GM19324 (cell line): ENCODE measurements around the gene SLC22A3.

Experiments used
- ATAC-seq: cut with Tn5 transposase; IDR thresholded peaks from one replicate; pipeline ENCODE4 v1.9.1; 2021; ENCODE audit warnings: mild to moderate bottlenecking, moderate library complexity; ENCODE audit not compliant: unreplicated experiment, low FRiP score

The SLC22A3 gene

DNA sequence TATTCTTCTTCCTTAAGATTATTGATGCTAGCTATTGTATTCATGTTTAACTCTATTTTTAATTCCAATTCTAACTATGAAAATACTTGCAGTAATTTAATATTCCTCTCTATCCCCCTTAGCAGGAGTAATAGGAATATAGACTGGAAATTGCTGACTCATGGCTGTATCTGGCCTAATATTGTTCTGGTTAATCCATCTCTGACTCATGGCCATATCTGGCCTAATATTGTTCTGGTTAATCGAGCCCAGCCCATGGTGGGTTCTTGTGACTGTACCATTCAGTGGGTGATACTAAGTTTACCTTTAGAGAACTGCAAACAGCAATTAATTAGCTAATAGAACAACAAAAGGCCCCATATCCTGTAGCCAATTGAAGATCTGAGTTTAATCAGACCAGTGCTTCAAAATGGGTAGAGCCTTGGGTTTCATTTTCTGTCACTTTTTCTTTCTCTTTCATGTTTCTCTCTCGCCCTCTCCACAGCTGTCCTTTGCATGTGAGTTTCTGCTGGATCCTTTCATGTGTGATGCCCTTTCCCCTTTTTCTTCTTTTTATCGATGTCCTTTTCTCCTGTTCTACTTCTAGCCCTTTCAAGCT is 50.6 kb downstream of the SLC22A3 start:
- ATAC-seq = peak; percentile 93

DNA sequence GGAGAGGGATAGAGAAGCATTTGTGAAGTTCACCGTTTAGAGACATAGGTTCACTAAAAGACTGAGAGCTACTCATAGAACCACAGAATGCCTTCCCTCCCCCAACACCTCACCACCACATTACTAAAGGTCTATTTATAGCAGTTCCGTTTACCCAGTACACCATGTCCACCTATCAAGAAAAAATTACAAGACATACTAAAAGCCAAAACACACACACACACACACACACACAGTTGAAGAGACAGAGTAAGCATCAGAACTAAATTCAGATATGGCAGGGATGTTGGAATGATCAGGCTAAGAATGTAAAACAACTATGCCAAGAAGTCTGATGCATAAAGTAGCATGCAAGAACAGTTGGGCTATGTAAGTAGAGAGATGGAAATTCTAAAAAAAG is 52.3 kb downstream of the SLC22A3 start:
- ATAC-seq = no peak

DNA sequence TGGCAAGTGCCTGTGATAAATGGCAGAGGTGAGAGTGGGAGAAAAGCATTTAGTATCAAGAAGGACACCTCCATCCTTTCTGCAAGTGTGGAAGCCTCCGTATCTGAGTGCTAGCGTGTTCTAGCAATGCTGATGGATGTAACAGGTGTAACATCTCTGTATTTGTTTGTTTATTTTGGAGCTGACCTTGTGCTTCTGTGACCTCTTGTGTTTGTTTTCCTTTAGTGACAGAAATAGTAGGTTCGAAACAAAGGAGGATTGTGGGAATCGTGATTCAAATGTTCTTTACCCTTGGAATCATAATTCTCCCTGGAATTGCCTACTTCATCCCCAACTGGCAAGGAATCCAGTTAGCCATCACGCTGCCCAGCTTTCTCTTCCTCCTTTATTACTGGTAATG is 60.4 kb downstream of the SLC22A3 start:
- no peak for ATAC-seq

DNA sequence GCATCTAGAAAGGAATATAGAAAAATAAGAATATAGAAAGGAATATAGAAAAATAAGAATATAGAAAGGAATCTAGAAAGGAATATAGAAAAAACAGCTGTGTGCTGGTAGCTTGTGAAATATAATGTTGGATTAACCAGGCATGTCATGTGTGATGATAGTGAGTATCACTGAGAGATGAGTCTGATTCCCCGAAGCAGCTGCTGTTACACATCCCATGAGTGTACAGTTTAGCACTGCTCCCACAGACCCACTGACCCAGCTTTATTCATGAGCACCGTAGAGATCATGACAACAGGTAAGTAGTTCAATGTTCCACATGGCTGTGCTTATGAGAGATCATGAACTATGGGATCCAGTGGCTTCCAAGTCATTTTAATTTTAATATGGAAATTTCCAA is 64.8 kb downstream of the SLC22A3 start:
- no peak for ATAC-seq

DNA sequence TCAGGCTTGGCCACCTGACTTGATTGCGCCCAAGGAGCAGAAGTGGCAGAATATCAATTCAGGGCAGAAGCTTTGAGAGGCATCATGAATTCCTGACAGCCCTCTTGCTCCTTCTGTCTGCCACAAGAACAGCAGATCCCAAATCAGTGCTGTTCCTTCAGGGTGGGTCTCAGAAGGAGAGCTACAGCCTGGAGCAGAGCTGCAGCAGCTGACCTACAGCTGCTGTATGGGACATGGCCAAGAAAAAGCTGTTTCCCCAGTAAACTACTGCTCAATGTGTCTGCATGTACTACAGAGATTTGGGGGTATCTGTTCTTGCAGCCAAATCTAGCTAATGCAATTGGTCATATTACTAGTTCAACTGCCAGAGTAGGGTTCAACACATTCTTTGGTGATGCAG is 69.0 kb downstream of the SLC22A3 start:
- ATAC-seq = no peak

DNA sequence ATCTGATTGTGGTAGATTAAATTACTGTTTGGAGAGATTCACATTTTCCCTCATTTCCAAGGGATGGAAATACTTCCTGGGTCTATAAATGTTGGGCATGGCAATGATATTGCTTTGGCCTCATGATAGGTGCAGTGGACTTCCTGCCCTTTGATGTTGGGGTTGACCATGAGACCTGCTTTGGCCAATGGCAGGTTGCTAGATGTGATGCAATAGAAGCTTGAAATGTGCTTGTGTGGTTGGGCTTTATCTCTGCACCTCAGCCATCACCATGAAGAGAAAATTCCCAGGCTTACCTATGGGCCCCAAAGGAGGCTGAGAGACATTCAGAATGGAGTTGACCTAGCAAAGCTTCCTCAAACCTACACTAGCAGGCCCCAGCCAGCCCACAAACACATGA is 69.4 kb downstream of the SLC22A3 start:
- ATAC-seq = no peak

DNA sequence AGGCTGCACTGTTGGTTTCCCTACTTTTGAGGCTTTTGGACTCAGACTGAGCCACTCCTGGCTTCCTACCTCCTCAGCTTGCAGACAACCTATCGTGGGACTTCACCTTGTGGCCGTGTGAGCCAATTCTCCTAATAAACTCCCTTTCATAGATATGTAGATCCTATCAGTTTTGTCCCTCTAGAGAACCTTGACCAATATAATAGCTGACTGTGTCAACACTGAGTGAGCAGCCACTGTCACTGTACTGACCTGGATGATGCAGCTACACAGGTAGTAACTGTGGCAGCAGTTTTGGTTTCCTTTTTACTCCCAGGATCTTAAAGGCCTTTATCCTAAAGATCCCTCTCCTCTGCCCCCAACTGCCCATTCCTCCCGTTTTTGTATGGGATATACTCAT is 70.2 kb downstream of the SLC22A3 start:
- ATAC-seq = no peak

DNA sequence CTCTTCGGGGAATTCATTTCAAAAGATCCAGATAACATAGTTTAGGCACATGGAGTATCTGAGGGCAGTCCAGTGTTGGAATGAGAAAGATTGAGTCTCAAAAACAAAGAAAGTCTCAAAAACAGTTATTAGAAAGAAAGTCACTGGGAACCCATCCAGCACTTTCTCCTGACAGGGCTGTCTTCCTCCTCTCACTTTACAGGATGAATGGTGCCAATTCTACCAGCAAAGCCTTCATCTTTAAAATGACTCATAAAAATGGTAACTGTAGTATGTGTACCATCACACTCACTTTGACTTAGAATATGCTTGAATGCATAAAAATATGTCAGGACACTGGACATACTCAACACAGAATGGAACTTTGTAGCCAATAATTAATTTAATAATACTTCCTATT is 71.3 kb downstream of the SLC22A3 start:
- ATAC-seq = no peak

DNA sequence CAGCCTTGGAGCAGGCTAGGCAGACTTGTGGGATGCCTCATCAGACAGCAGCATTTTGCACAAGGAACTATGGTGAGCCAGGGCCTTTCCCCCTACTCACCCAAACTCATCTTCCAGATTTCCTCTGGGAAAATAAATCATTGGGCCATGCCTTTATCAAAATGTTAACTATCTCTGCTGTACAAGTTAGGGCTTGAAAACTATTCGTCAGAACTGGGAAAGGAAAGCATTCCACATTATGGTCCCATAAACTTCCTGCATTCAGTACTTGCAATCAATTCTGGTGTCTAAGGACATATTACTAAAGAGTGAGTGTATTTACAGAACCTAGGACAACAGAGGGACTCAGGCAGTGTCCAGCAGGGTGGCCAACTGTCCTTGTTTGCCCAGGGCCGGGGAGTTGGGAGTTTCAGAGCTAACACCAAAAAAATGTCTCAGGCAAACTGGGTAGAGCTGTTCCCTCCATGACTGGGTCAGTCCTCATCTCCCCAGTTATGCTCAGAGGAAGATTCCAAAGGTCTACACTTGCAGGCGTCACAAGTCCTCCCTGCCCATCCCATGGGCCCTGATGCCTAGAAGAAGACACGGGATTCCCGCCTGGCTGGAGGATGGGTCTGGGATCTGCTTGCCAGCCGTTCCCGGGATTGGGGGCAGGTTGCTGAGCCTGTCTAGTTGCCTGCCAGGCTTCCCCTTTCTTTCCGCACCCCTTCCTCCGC is 72.2 kb downstream of the SLC22A3 start:
- ATAC-seq = no peak

DNA sequence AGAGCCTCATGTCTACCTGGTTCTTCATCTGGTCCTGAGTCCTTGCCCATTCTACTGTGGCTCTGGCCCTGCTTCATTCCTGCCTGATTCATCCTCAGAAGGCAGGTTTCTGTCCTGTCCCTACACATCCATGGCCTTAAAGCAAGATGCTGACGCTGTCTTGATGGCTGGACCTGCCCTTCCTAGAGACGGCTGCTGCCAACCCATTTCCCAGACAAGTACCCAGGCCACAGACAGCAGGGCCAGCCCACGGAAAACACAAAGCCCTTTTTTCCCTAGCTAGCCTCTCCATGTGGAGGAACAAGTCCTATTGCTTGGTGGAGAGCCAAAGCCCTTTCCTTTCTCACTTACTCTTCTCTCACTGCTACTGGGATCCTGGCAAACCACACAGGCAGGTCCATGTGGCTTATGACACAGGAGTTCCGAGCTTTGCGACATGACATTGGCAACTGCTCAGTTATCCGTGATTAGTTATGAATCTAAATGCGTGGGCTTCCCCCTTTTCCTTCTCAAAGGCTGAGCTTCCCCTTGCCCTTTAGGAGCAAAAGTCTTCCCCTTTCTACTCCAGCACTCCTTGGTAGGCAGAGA is 72.9 kb downstream of the SLC22A3 start:
- ATAC-seq = no peak

DNA sequence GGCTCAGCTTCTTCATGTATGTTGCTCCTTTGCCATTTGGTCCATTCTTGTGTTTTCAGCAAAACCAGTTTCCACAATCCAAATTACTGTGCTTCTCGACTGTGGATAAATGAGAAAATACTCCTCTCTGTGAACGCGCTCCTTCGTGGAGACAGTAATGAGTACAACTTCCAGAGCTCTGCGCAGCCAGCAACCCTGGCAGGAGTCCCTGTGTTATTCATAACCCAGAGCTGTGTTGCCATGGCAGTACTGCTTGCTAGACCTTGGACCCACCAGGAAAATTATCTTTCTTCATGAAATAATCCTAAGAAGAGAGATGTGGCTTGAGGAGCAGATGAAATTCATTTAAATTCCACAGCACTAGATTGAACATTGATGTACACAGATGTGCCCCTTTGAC is 73.7 kb downstream of the SLC22A3 start:
- ATAC-seq = no peak

DNA sequence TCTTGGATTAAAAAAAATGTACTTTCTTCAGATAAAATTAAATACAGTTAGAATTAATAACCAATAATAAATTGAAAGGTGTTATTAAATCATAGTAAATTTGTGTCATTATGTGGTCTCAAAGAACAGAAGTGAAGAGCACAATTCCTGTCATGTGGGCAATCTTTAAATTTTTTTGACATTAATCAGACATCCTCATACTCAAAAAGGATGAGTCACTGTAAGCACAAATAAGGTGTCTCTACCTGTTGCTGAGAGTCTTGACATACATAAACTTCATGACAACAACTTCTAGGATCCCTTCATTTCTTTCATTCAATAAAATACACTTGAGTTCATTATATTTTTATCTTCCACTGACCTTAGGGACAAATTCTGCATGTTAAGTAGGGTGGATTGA is 76.1 kb downstream of the SLC22A3 start:
- ATAC-seq = no peak

DNA sequence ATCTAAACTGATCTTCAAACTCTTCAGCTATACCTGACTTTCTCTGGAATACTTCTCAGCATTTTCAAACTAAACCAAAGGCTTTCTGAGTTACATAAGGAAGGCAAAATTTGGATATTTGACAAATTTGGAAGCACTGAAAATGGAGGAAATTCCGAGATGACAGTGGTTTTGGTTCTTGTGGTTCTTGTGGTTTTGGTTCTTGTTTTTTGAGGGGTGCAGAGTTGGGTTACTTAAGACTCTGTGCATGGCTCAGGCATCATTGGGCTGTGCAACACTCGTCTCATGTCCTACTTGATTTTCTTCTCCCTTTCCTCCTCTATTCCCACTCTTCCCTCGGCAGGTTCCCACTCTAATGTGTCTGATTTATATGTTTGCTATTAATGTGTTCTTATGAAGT is 78.0 kb downstream of the SLC22A3 start:
- no peak for ATAC-seq

DNA sequence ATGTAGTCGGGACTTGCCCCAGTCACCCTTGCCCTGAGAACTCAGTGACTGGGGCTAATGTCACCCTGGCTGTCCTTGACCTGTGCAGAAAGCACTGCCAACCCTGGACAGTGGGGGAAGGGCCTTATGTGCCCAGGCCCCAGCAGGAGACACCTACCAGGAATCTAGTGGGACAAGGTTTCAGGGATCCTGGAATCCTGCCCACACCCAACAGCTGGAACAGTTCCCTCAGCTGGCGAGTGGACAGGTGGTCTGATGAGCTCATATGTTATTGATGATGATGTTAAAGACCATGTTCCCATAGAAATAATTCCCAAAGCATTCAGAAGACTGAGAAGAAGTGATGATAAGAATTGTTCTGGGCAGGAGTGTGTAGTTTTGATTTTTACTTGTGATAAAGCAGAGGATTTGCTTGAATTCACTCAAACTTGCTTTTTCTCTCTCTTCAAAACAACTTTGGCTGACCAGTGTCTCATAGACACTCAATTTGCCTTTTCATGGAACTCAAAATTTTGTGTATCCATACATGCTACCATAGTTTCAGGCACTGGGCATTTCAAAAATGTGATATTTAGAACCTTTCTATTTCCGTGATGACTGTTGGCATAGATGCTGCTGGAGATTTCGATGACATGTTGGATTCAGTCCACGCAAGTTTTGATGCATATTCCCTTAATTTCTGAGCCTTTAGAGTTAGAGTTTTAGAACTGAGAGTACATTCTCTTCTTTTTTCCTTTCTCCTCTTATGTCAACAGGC is 79.3 kb downstream of the SLC22A3 start:
- ATAC-seq = no peak

DNA sequence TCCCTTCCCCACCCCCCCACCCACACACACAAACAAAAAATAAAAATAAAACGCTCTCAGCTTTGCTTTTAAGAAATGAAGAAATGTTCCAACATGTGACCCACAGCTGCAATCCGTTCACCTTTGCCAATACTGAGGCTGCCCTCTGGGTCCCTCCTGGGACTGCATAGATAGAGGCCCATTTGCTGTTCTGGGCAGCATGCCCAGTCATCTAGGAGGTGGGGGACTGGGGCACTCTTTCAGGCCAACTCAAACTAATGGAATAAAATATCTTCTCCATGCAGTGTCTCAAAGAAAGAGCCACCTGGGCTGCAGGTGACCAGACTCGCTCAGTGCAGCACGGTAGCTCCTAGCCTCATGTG is 79.9 kb downstream of the SLC22A3 start:
- ATAC-seq = no peak

DNA sequence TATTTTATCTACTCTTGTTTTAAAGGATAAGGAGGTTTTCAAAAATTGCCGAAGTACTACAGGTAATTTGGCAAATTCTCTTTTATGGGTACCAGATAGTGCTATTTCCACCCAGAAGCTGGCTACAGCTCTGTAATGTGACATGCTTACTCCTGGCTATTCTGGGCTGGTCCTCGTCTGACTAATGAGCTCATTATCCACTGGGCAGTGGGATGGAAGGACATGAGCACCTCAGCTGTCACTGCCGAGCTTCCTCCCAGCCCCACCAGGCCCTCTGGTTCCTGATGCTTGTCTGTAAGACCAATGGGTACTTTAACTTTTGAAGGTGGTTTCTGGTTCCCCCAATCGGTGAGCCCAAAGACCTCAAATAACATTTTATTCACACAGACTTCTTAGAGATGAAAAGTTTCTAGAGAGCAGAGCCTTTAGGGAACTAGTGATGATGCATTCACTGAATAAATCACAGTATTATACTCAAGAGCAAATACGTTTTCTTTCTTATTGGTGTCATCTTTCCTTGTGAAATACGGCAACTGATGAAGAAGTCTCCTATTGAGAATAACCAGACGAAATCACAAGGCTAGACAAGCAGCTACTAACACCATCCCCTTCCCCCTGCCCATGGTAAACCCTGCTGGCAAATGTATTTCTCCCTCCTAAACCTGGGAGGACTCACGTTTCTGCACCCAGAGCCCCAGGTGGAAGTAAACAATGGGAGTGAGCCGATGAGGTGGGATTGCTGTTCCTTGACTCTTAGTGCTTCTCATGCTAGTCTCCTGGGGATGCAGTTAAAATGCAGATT is 80.8 kb downstream of the SLC22A3 start:
- ATAC-seq = no peak

DNA sequence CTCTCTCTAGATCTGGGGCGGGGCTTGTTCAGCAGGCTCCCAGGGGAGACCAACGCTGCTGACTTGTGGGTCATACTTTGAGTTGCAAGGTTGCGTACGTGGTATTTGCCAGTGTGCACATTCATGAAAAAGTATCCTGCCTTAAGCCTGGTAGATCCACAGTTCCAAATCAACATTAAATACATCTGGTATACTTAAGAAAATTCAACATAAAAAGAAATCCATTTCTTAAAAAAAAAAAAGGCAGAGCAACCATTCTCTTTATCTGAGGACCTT is 81.4 kb downstream of the SLC22A3 start:
- ATAC-seq = no peak

DNA sequence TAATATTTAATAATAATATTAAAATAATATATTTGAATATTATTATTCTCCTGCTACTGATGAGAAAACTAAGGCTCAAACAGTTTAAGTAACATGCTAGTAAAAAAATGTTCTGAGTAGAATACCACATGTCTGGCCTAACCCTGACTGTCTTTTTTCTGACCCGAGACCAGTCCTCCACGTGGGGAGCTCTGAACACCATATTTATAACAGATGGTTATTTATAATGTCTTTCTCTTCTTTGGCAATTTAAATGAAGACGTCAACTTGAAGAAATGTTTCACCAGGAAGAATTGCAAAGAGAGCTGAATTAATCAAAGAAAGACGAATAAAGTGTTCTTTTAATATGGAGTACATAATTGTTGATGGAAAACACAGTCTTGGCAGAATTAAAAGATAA is 82.0 kb downstream of the SLC22A3 start:
- ATAC-seq = no peak

DNA sequence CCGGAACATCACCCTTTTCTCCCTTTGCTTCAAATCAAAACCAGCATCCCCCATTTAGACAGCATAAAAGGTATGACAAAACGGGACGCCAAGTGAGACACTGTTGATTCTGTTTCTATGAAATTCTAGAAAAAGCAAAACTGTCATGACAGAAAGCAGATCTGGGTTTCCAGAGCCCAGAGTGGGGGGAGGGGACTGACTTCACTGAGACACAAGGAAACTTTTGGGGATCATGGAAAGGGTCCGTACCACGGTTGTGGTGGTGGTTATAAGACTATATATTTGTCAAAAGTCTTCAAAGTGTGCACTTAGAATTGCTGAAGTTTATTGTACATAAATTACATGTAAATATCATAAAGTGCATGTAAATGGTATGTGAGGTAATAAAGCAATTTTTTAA is 82.6 kb downstream of the SLC22A3 start:
- ATAC-seq = no peak

DNA sequence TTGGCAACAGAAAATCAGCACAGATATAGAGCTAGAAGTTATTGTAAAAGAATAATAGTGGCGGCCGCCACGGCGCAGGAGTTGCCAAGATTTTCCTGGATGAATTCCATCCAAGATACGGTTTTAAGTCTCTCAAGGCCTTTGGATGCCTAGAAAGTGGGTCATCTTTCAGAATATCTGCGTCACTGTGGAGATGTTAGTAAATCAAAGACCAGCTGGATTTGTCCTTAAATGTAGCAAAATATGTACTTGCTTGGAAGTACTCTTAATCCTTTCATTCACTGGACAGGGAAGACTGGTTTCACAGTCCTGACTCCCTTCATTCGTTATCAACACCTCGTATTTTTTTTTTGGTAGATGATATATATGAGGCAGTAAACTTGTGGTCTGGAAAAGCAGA is 83.0 kb downstream of the SLC22A3 start:
- ATAC-seq = no peak

DNA sequence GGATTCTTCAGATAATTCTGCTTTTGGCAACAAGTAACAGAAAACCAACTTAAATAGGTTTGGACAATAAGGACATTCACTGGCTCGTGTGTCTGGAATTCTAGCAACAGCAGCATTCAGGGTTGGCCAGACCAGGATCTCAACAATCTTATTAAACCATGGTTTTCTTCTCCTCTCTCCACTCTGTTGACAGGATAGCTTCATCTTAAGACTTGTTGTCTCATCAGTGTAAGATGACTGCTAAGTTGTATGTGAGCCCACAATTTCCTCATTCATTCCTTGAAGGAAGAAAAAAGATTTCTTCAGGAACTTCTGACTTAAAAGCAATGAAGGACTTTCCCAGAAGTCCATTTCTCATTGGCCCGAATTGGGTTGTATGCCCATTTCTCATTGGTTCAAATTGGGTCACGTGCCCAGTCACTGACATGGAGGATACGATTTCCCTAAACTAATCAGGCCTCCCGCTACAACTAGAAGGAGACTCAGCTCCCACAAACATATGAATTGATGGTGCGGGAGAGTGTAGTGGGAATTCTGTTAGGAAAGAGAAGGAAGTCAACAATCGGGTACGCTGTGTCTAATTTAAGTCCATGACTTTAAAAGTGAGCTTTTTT is 83.7 kb downstream of the SLC22A3 start:
- ATAC-seq = no peak
